A549 treated with AZD9567 at 1 μM for 4 hours (cell line): Measurements from ENCODE around the gene GLB1L3. TPM values are rescaled to one million over a fixed set of nuclear protein-coding genes. Genes with fewer than 3 reads are reported as not detected.

ENCODE experiments used
- total RNA-seq: library from RNA; stranded (reverse); fragments of 200-300 nt; extraction: Qiagen RNA extraction; gene quantifications from 5 replicates; pipeline ENCODE4 v1.2.3, GENCODE V29; 2022; ENCODE audit not compliant: insufficient read depth

Gene GLB1L3, protein sequence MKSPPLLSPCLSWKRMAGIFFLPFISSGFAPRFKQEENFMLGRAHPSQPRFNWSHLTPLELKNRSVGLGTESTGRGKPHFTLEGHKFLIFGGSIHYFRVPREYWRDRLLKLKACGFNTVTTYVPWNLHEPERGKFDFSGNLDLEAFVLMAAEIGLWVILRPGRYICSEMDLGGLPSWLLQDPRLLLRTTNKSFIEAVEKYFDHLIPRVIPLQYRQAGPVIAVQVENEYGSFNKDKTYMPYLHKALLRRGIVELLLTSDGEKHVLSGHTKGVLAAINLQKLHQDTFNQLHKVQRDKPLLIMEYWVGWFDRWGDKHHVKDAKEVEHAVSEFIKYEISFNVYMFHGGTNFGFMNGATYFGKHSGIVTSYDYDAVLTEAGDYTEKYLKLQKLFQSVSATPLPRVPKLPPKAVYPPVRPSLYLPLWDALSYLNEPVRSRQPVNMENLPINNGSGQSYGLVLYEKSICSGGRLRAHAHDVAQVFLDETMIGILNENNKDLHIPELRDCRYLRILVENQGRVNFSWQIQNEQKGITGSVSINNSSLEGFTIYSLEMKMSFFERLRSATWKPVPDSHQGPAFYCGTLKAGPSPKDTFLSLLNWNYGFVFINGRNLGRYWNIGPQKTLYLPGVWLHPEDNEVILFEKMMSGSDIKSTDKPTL
- 0.07 TPM in 1 of 5 replicates, not detected in the others for total RNA-seq

DNA sequence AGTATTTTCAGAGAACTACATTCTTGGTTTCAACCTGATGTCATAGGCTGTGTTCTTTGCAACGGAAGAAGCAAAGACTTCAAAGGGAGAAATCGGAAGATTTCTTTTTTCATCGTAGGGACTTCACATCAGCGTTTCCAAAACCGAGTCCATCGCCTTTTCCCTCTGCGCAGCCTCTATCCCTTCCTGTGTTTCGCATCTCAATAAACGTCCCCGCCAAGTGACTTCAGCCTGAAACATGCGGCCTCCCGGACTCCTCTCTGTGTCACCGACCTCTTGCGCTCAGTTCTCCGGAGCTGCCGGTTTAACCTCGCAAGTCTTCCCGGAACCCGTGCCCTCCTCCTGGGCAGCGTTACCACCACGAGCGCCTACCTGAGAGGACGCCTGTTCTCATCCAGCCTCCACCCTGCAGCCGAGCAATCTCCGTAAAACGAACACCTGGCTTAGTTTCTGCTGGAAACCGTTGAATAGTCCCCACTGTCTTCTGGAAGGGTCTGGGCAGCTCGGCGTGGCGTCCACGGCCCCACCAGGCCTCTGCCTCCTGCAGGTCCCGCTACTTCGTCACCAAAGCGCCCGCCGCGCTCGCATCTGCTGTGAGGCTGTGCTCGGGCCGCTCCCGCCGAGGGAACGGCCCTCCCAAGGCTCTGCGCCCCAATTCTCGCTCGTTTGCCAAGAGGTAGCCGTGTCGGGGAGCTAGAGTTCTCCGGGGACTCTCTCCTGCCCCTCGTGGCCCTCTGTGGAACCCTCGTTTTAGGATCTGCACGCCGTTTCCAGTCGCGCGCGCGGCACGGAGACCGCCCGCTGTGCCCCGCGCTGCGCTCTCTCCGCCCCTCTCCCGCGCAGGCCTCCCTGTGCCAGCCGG lies at the start of gene GLB1L3:
Gene GLB1L3 (plus strand): TSS at position 846 of the 862 bp plus-strand sequence. CDS start 362 bp downstream, outside the sequence.

DNA sequence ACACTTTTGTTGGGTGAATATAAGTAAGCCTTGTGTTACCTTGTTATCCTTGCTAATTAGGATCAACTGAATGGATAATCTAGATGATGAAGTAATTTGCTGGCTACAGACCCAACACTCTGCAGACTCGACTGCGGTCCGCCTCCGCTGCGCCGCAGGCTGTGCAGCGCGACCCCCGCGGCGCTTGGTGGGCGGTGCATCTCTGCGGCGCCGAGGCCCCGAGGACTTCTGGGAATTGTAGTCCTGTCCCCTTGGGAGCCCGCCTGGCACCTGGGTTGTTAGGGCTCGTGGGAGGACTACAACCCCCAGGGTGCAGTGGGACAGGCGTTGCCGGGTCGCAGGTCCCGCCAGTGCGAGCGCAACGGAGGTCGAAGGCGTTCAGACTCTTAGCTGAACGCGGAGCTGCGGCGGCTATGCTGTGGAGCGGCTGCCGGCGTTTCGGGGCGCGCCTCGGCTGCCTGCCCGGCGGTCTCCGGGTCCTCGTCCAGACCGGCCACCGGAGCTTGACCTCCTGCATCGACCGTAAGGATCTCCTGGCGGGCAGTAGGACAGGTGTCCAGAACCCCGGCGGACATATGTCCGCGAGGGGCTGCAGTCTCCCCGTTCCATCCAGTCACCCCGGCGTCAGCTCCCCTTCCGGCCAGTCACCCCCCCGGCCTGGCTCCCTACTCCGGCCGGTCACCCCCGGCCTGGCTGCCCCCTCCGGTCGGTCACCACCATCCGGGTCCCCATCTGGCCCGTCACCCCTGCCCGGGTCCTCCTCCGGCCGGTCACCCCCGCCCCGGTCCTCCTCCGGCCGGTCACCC lies 22.8 kb upstream of the GLB1L3 start, which contains the start of the genes ACAD8 and THYN1:
Gene ACAD8 (plus strand): TSS at position 381 of the 806 bp plus-strand sequence. CDS start 33 bp downstream, at position 414.
Gene THYN1 (minus strand): TSS at position 165 of the 806 bp plus-strand sequence. CDS start 470 bp downstream, outside the sequence.

DNA sequence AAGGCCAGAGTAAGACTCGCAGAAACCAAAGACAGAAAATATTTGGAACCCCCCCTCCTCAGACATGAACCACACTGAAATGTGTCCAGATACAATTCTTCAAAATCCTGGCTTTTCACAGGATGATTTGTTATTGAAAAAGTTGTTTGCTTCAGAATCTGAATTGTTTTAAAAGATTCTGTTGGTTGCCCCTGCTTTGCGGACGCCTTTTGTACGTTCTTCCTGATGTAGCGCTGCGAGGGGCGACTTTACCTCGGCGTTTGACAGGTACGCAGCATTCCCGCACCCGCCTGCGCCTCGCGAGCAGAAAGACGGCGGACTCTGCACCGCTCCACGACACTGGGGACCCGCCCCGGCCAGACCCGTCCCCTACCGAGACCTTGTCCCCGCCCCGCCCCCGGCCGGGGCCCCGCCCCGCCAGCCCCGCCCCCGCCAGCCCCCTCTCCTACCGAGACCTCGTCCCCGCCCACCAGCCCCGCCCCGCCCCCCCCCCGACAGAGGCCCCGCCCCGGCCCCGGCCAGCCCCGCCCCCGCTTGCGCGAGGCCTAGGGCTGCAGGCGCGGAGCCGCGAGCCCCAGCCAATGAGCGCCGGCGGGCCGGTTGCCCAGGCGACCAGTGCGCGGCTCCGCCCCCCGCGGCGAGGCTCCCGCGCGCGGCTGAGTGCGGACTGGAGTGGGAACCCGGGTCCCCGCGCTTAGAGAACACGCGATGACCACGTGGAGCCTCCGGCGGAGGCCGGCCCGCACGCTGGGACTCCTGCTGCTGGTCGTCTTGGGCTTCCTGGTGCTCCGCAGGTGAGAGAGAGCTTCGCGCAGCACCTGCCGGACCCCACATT lies 55.4 kb downstream of the GLB1L3 start, which contains the start of gene GLB1L2:
Gene GLB1L2 (plus strand): TSS at position 635 of the 835 bp plus-strand sequence. CDS start 74 bp downstream, at position 709.

Other genes starting within 250 kb of the GLB1L3 start
- 3.6 to 10.0 TPM (median 4.2 TPM) in 5 replicates for gene JAM3, start 207.3 kb upstream of the GLB1L3 start, total RNA-seq
- 22.1 to 26.0 TPM (median 24.0 TPM) in 5 replicates for gene NCAPD3, start 52.4 kb upstream of the GLB1L3 start, total RNA-seq
- gene VPS26B, start 51.7 kb upstream of the GLB1L3 start, total RNA-seq: 14.4 to 23.8 TPM (median 21.5 TPM) in 5 replicates
- 15.8 to 24.2 TPM (median 16.8 TPM) in 5 replicates for gene THYN1, start 23.0 kb upstream of the GLB1L3 start, total RNA-seq
- 10.2 to 11.9 TPM (median 10.5 TPM) in 5 replicates for gene ACAD8, start 22.8 kb upstream of the GLB1L3 start, total RNA-seq
- 1.5 to 2.0 TPM (median 1.9 TPM) in 5 replicates for gene GLB1L2, start 55.6 kb downstream of the GLB1L3 start, total RNA-seq
- 0.01 to 0.03 TPM in 2 of 5 replicates, not detected in the others for gene B3GAT1, start 135.9 kb downstream of the GLB1L3 start, total RNA-seq